ENCODE data around the gene MYO1D. TPM values are rescaled to one million over a fixed set of nuclear protein-coding genes. Genes with fewer than 3 reads are reported as not detected.
A peak's percentile ranks its signal among the peaks of the same experiment; 100 is the strongest.

MYO1D gene
- total and polyA plus RNA-seq, 12 donors, result 13.6 to 103 (median 59.8) TPM

DNA sequence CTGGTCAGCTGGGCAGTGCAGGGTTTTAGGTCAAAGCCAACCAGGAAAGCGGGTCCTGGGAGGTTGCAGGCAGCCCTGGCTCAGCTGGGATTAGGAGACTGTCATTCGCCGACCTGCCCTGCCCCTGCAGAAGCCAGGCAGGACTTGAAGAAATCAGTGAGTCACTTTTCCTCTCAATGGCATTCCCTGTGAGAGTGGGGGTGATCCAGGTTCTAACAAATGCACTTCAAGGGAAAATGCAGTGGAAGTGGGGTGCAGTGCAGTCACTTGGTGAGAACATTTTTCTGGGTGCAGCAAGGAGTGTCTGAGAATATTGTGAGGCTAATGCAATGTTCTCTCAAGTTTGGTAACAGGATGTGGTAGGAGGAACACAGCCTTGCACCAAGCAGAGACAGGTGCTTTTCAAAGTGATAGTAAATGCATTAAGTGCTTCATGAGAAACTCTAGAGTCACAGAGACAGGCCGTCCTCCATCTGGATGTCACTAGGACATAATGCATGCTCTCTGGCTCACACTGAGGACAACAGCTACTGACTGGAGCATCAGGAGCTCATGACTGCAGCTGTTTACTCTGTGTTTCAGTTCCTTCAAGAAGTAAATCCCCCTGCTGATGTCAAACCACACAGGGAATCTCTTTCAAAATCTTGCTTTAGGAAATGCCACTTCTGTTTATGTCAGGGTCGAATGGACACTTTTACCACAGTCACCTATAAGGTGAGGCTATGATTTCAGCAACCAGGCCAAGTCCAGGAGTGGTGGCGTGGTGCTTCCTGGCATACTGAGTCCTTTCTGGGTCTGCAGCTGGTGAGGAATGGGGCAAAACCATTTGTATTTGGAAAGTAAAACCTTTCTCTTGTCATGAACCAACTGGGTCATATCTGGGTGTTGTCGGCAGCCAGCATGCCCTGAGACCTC lies 373.4 kb downstream of the MYO1D start:
- 61 to 72% (median 65%) methylated on average over 5 to 7 of the region's 7 CpGs for WGBS, 4 donors
- DNase-seq, result no peak
- Histone ChIP-seq H3K36me3 (replicated peaks in 1 of 2) (no peaks in the 10 kb centered on the region), H3K4me3 (no peak overlapping the region), H3K27ac (peak overlapping the region in 2 of 5 donors; percentile 0 to 76), H3K4me1 (replicated peaks in 1 of 2) (peaks cover 0 to 17% of the 10 kb centered on the region in 2 donors), H3K27me3 (no peaks in the 10 kb centered on the region), H3K9me3 (replicated peaks in 1 of 3) (no peaks in the 10 kb centered on the region)
- intact Hi-C loops (cut with DNase I), result no loop called here
- no peak for TF ChIP-seq POLR2A (IDR thresholded peaks at IDR 0.05)
- TF ChIP-seq, protein P1, sequence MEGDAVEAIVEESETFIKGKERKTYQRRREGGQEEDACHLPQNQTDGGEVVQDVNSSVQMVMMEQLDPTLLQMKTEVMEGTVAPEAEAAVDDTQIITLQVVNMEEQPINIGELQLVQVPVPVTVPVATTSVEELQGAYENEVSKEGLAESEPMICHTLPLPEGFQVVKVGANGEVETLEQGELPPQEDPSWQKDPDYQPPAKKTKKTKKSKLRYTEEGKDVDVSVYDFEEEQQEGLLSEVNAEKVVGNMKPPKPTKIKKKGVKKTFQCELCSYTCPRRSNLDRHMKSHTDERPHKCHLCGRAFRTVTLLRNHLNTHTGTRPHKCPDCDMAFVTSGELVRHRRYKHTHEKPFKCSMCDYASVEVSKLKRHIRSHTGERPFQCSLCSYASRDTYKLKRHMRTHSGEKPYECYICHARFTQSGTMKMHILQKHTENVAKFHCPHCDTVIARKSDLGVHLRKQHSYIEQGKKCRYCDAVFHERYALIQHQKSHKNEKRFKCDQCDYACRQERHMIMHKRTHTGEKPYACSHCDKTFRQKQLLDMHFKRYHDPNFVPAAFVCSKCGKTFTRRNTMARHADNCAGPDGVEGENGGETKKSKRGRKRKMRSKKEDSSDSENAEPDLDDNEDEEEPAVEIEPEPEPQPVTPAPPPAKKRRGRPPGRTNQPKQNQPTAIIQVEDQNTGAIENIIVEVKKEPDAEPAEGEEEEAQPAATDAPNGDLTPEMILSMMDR (IDR thresholded peaks at IDR 0.05), result no peak

DNA sequence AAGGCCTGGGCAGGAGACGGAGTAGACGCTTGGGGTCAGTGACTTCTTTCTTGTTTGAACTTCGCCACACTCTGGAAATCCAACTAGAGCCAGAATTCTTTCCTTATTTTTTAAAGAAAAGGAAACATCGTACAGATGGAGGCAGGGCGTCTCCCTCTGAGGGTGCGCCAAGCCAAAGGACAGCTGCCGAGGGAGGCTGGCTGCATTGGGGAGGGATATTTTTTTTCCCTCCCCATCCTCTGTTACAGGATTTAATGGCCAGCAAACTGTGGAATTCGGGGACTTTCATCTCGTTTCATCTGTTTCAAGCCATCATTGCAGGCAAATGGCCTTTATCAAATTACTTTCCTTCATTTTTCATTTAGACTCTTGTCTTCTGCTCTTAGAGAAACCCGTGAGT lies 374.2 kb downstream of the MYO1D start:
- Histone ChIP-seq H3K27ac (no peak overlapping the region), H3K36me3 (replicated peaks in 1 of 2) (no peaks in the 10 kb centered on the region), H3K9me3 (replicated peaks in 1 of 3) (no peaks in the 10 kb centered on the region), H3K27me3 (no peaks in the 10 kb centered on the region), H3K4me1 (replicated peaks in 1 of 2) (peaks cover 0 to 17% of the 10 kb centered on the region in 2 donors), H3K4me3 (no peak overlapping the region)
- WGBS, 4 donors, result 70 to 79% (median 75%) methylated on average over 10 of the region's 10 CpGs
- intact Hi-C loops (cut with DNase I), result no loop called here
- no peak for TF ChIP-seq POLR2A (IDR thresholded peaks at IDR 0.05)
- TF ChIP-seq, protein P1 (IDR thresholded peaks at IDR 0.05), result no peak
- DNase-seq, result no peak

DNA sequence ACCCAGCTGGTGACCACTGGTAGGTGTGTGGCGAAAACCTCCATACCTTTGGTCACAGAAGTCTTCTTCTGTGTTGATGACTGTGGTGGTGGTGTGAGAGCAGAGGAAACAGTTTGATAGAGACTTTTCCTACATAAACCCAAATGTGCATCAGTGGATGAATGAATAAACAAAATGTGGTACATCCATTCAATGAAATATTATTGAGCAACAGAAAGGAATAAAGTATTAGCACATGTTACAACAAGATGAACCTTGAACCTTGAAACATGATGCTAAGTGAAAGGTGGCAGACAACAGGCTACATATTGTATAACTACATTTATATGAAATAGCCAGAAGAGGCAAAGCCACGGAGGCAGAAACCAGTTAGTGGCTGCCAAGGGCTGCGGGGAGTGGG lies 374.9 kb downstream of the MYO1D start:
- DNase-seq, result no peak
- Histone ChIP-seq H3K27ac (no peak overlapping the region), H3K4me3 (no peak overlapping the region), H3K27me3 (no peaks in the 10 kb centered on the region), H3K9me3 (replicated peaks in 1 of 3) (no peaks in the 10 kb centered on the region), H3K36me3 (replicated peaks in 1 of 2) (no peaks in the 10 kb centered on the region), H3K4me1 (replicated peaks in 1 of 2) (peaks cover 0 to 17% of the 10 kb centered on the region in 2 donors)
- intact Hi-C loops (cut with DNase I), result no loop called here
- 94 to 99% (median 97%) methylated on average over 3 of the region's 3 CpGs for WGBS, 4 donors
- TF ChIP-seq, protein P1 (IDR thresholded peaks at IDR 0.05), result no peak
- TF ChIP-seq POLR2A (IDR thresholded peaks at IDR 0.05), result no peak

DNA sequence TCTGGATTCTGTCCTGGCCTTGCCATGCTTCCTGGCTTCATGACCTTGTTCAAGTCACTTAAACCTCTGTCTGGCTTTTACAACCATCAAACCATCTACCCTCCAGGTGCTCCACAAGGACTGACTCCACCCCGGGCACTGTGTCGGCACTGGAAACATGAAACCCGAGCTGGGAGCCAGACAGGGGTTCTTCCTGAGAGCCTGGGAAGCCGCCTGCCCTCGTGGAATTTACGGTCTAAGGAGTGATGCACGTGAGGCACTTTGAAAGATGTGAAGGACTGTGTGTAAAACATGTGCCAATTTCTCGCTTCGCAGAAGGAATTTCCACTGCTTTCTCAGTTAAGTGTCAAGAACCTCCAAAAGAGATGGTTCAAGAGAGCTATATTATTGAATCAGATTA lies 378.5 kb downstream of the MYO1D start:
- Histone ChIP-seq H3K27ac (no peak overlapping the region), H3K36me3 (replicated peaks in 1 of 2) (no peaks in the 10 kb centered on the region), H3K4me3 (no peak overlapping the region), H3K4me1 (replicated peaks in 1 of 2) (peaks cover 0 to 18% of the 10 kb centered on the region in 2 donors), H3K27me3 (no peaks in the 10 kb centered on the region), H3K9me3 (replicated peaks in 1 of 3) (no peaks in the 10 kb centered on the region)
- whole genome bisulfite sequencing, 4 donors, result 87 to 90% (median 88%) methylated on average over 9 of the region's 9 CpGs
- DNase-seq, result no peak
- TF ChIP-seq, protein P1 (IDR thresholded peaks at IDR 0.05), result no peak
- TF ChIP-seq POLR2A (IDR thresholded peaks at IDR 0.05), result no peak
- intact Hi-C loops (cut with DNase I), result no loop called here

Data from adrenal gland (tissue), 12 donors.